Measurements from ENCODE around the gene UROC1.

- TF ChIP-seq POLR2A (IDR thresholded peaks at IDR 0.05) = no peak
- TF ChIP-seq CTCF (IDR thresholded peaks at IDR 0.05) = no peak
Observed at GRCh38 chr3:126467611-126467955, 50.0 kb downstream of the UROC1 start.

Data from testis (tissue), 2 donors.